IMR-90 (cell line): Measurements from ENCODE around the gene USP20.

Experiments
- BHLHE40 ChIP-seq: fragments of 150-350 bp; IDR thresholded peaks from 2 replicates; pipeline ENCODE4 v1.6.1; 2016; ENCODE audit warnings: mild to moderate bottlenecking, low read depth, low read length
- CEBPB ChIP-seq: IDR thresholded peaks from 2 replicates; pipeline ENCODE4 v1.6.1; 2012; ENCODE audit warnings: low read depth, low read length, improper control_type of control experiment
- CHD1 ChIP-seq: IDR thresholded peaks from 2 replicates; pipeline ENCODE4 v1.6.1; 2012; ENCODE audit warnings: low read depth, low read length, improper control_type of control experiment
- CTCF ChIP-seq: conservative IDR thresholded peaks from 2 replicates; pipeline ENCODE4 v1.5.1; 2012; ENCODE audit warnings: mild to moderate bottlenecking, low read depth, low read length, improper control_type of control experiment
- FOS ChIP-seq: fragments of 150-350 bp; IDR thresholded peaks from 2 replicates; pipeline ENCODE4 v1.6.1; 2016; ENCODE audit warnings: low read depth, low read length
- MAFK ChIP-seq: IDR thresholded peaks from 2 replicates; pipeline ENCODE4 v1.6.1; 2012; ENCODE audit warnings: low read depth, low read length, improper control_type of control experiment
- MAZ ChIP-seq: IDR thresholded peaks from 2 replicates; pipeline ENCODE4 v1.6.1; 2012; ENCODE audit warnings: low read depth, mild to moderate bottlenecking, low read length, improper control_type of control experiment, moderate library complexity, borderline replicate concordance
- MXI1 ChIP-seq: IDR thresholded peaks from 2 replicates; pipeline ENCODE4 v1.6.1; 2012; ENCODE audit warnings: low read depth, mild to moderate bottlenecking, low read length, moderate library complexity, borderline replicate concordance
- NFE2L2 ChIP-seq: fragments of 150-350 bp; IDR thresholded peaks from 2 replicates; pipeline ENCODE4 v1.6.1; 2016; ENCODE audit warnings: low read depth, mild to moderate bottlenecking, low read length
- POLR2A ChIP-seq: IDR thresholded peaks from 2 replicates; pipeline ENCODE4 v1.6.1; 2012; ENCODE audit warnings: mild to moderate bottlenecking, low read depth, low read length
- RAD21 ChIP-seq: IDR thresholded peaks from 2 replicates; pipeline ENCODE4 v1.6.1; 2012; ENCODE audit warnings: low read length, improper control_type of control experiment
- RCOR1 ChIP-seq: IDR thresholded peaks from 2 replicates; pipeline ENCODE4 v1.6.1; 2012; ENCODE audit warnings: mild to moderate bottlenecking, low read length, improper control_type of control experiment; ENCODE audit not compliant: insufficient replicate concordance
- SMC3 ChIP-seq: fragments of 150-350 bp; IDR thresholded peaks from 2 replicates; pipeline ENCODE4 v1.6.1; 2016; ENCODE audit warnings: low read depth, mild to moderate bottlenecking, antibody characterized with exemption, low read length, moderate library complexity
- USF2 ChIP-seq: fragments of 150-350 bp; IDR thresholded peaks from 2 replicates; pipeline ENCODE4 v1.6.1; 2017; ENCODE audit warnings: mild to moderate bottlenecking, antibody characterized with exemption, low read length, low read depth

- TF ChIP-seq RAD21 = no peak
- no peak for TF ChIP-seq CEBPB
- TF ChIP-seq CTCF = no peak
- TF ChIP-seq POLR2A = no peak
- TF ChIP-seq USF2 = no peak
- TF ChIP-seq MXI1 = no peak
- TF ChIP-seq MAZ = no peak
- no peak for TF ChIP-seq FOS
- no peak for TF ChIP-seq RCOR1
- no peak for TF ChIP-seq MAFK
- TF ChIP-seq SMC3 = no peak
- TF ChIP-seq NFE2L2 = no peak
- no peak for TF ChIP-seq CHD1
- no peak for TF ChIP-seq BHLHE40
These were observed 53.2 kb downstream of the USP20 start for GRCh38 chr9:129888293-129889121.
